HepG2 (cell line): ENCODE measurements around the gene SEC61A2. TPM values are rescaled to one million over a fixed set of nuclear protein-coding genes. Genes with fewer than 3 reads are reported as not detected.

Source experiments
- CHCHD3 ChIP-seq: sonication (generic); formaldehyde crosslinking; IDR thresholded peaks from 2 replicates; pipeline ENCODE4 v1.8.0; 2022; ENCODE audit warnings: mild to moderate bottlenecking, missing genetic modification reagents, moderate library complexity
- HOXA5 ChIP-seq: sonication (generic); formaldehyde crosslinking; IDR thresholded peaks from 2 replicates; pipeline ENCODE4 v1.4.0; 2020; ENCODE audit warnings: missing genetic modification reagents
- MED8 ChIP-seq: sonication (generic); formaldehyde crosslinking; IDR thresholded peaks from 2 replicates; pipeline ENCODE4 v1.8.1; 2023; ENCODE audit warnings: mild to moderate bottlenecking, missing genetic modification reagents; ENCODE audit not compliant: insufficient replicate concordance
- NCOR1 ChIP-seq: fragments of 200-600 bp; sonication (generic); IDR thresholded peaks from 2 replicates; pipeline ENCODE4 v1.7.0; 2017; ENCODE audit warnings: antibody characterized with exemption, low read length, borderline replicate concordance
- ONECUT2 ChIP-seq: sonication (generic); formaldehyde crosslinking; IDR thresholded peaks from 2 replicates; pipeline ENCODE4 v1.4.0; 2020; ENCODE audit warnings: missing genetic modification reagents
- SPEN ChIP-seq: sonication (generic); formaldehyde crosslinking; IDR thresholded peaks from 2 replicates; pipeline ENCODE4 v1.5.1; 2020; ENCODE audit warnings: low read depth, mild to moderate bottlenecking, missing genetic modification reagents
- TCF12 ChIP-seq, 2 experiments: fragments of 450-650 bp in 1 of 2; sonication (generic) in 1 of 2; formaldehyde crosslinking in 1 of 2; IDR thresholded peaks; 2 replicates each; pipeline versions ENCODE4 v1.6.1 to v1.8.0; 2017 to 2022; ENCODE audit warnings: antibody characterized with exemption in 1 of 2, mild to moderate bottlenecking in 1 of 2, missing genetic modification reagents in 1 of 2, moderate library complexity in 1 of 2
- TCF7L2 ChIP-seq: IDR thresholded peaks from 2 replicates; pipeline ENCODE4 v1.6.1; 2011; ENCODE audit warnings: mild to moderate bottlenecking, low read depth, low read length, moderate library complexity
- TOE1 ChIP-seq: sonication (generic); formaldehyde crosslinking; IDR thresholded peaks from 2 replicates; pipeline ENCODE4 v1.4.0; 2020; ENCODE audit warnings: mild to moderate bottlenecking, missing genetic modification reagents
- XRCC5 ChIP-seq: fragments of 200-400 bp; formaldehyde crosslinking; optimal IDR thresholded peaks from 2 replicates; pipeline ENCODE3; 2017; ENCODE audit warnings: mild to moderate bottlenecking, low read length
- ZHX1 ChIP-seq: sonication (generic); formaldehyde crosslinking; IDR thresholded peaks from 2 replicates; pipeline ENCODE4 v1.8.1; 2022; ENCODE audit warnings: low read depth, mild to moderate bottlenecking, missing genetic modification reagents
- ZNF430 ChIP-seq: sonication (generic); formaldehyde crosslinking; IDR thresholded peaks from 2 replicates; pipeline ENCODE4 v1.9.0; 2021; ENCODE audit warnings: mild to moderate bottlenecking, missing genetic modification reagents
- ZNF660 ChIP-seq: sonication (generic); formaldehyde crosslinking; IDR thresholded peaks from 2 replicates; pipeline ENCODE4 v1.5.1; 2020; ENCODE audit warnings: mild to moderate bottlenecking, low read depth, missing genetic modification reagents, borderline replicate concordance
- ZNF776 ChIP-seq: sonication (generic); formaldehyde crosslinking; IDR thresholded peaks from 2 replicates; pipeline ENCODE4 v1.4.0; 2020; ENCODE audit warnings: mild to moderate bottlenecking, missing genetic modification reagents
- polyA plus RNA-seq, 8 experiments: library from polyadenylated mRNA; depleted of rRNA in 3 of 8; stranded (reverse) in 7 of 8; unstranded in 1 of 8; fragments of >200 nt; fragmentation: Illumina TruSeq in 4 of 8; extraction: Trizol in 4 of 8; gene quantifications; 2 replicates each; pipeline versions ENCODE4 v1.2.1 to v1.2.3, GENCODE V29; 2011 to 2016; ENCODE audit warnings: low read depth in 4 of 8, missing spikeins in 1 of 8, mixed read lengths in 1 of 8; ENCODE audit not compliant: insufficient read depth in 1 of 8
- total RNA-seq, 5 experiments: library from RNA; depleted of rRNA; stranded (reverse); fragments of >200 nt; fragmentation: Illumina TruSeq; extraction: Trizol; gene quantifications; 2 replicates each; pipeline ENCODE4 v1.2.3, GENCODE V29; 2016; ENCODE audit warnings: low read depth in 1 of 5
- TF ChIP-seq, protein P1 (sequence below): IDR thresholded peaks from 2 replicates; pipeline ENCODE4 v1.6.1; 2012; ENCODE audit warnings: low read length, improper control_type of control experiment
- TF ChIP-seq, protein P2 (sequence below): sonication (generic); formaldehyde crosslinking; IDR thresholded peaks from 2 replicates; pipeline ENCODE4 v1.4.0; 2020; ENCODE audit warnings: missing genetic modification reagents, borderline replicate concordance
- TF ChIP-seq, protein P3 (sequence below): sonication (generic); formaldehyde crosslinking; IDR thresholded peaks from 2 replicates; pipeline ENCODE4 v1.8.1; 2023; ENCODE audit warnings: mild to moderate bottlenecking, missing genetic modification reagents, borderline replicate concordance
- TF ChIP-seq, protein P4 (sequence below): sonication (generic); formaldehyde crosslinking; IDR thresholded peaks from 2 replicates; pipeline ENCODE4 v1.4.0; 2020; ENCODE audit warnings: missing genetic modification reagents

The SEC61A2 gene
- total and polyA plus RNA-seq, 2 of the 13 experiments (the other 11 are each of a cell fraction or from before 2014, with no cell fraction given): 5.5 to 7.4 TPM

- TF ChIP-seq CHCHD3 (CRISPR knock-in tag): 0 out of 2 replicates have a peak, but pooled peaks have one; percentile 43
- TF ChIP-seq ZNF430 (CRISPR knock-in tag): peak; percentile 60; the same call in 1 of the 2 replicates
- TF ChIP-seq TCF7L2: no peak
- peak; percentile 62; the same call in 1 of the 2 replicates for TF ChIP-seq ZHX1 (CRISPR knock-in tag)
- TF ChIP-seq TCF12 (IDR thresholded peaks at IDR 0.05): no peak
- TF ChIP-seq TCF12 (CRISPR knock-in tag; IDR thresholded peaks at IDR 0.05): peak; percentile 71; the same call in 1 of the 2 replicates
- TF ChIP-seq, protein P1, sequence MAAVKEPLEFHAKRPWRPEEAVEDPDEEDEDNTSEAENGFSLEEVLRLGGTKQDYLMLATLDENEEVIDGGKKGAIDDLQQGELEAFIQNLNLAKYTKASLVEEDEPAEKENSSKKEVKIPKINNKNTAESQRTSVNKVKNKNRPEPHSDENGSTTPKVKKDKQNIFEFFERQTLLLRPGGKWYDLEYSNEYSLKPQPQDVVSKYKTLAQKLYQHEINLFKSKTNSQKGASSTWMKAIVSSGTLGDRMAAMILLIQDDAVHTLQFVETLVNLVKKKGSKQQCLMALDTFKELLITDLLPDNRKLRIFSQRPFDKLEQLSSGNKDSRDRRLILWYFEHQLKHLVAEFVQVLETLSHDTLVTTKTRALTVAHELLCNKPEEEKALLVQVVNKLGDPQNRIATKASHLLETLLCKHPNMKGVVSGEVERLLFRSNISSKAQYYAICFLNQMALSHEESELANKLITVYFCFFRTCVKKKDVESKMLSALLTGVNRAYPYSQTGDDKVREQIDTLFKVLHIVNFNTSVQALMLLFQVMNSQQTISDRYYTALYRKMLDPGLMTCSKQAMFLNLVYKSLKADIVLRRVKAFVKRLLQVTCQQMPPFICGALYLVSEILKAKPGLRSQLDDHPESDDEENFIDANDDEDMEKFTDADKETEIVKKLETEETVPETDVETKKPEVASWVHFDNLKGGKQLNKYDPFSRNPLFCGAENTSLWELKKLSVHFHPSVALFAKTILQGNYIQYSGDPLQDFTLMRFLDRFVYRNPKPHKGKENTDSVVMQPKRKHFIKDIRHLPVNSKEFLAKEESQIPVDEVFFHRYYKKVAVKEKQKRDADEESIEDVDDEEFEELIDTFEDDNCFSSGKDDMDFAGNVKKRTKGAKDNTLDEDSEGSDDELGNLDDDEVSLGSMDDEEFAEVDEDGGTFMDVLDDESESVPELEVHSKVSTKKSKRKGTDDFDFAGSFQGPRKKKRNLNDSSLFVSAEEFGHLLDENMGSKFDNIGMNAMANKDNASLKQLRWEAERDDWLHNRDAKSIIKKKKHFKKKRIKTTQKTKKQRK: no peak
- peak; percentile 58 for TF ChIP-seq XRCC5
- no peak; the same call in 1 of the 2 replicates for TF ChIP-seq TOE1 (CRISPR knock-in tag)
- TF ChIP-seq, protein P2, sequence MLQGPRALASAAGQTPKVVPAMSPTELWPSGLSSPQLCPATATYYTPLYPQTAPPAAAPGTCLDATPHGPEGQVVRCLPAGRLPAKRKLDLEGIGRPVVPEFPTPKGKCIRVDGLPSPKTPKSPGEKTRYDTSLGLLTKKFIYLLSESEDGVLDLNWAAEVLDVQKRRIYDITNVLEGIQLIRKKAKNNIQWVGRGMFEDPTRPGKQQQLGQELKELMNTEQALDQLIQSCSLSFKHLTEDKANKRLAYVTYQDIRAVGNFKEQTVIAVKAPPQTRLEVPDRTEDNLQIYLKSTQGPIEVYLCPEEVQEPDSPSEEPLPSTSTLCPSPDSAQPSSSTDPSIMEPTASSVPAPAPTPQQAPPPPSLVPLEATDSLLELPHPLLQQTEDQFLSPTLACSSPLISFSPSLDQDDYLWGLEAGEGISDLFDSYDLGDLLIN (CRISPR knock-in tag): no peak
- TF ChIP-seq ZNF660 (CRISPR knock-in tag): no peak
- TF ChIP-seq, protein P3, sequence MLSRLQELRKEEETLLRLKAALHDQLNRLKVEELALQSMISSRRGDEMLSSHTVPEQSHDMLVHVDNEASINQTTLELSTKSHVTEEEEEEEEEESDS (CRISPR knock-in tag): peak; percentile 17; the same call in 1 of the 2 replicates
- no peak for TF ChIP-seq HOXA5 (CRISPR knock-in tag)
- TF ChIP-seq, protein P4, sequence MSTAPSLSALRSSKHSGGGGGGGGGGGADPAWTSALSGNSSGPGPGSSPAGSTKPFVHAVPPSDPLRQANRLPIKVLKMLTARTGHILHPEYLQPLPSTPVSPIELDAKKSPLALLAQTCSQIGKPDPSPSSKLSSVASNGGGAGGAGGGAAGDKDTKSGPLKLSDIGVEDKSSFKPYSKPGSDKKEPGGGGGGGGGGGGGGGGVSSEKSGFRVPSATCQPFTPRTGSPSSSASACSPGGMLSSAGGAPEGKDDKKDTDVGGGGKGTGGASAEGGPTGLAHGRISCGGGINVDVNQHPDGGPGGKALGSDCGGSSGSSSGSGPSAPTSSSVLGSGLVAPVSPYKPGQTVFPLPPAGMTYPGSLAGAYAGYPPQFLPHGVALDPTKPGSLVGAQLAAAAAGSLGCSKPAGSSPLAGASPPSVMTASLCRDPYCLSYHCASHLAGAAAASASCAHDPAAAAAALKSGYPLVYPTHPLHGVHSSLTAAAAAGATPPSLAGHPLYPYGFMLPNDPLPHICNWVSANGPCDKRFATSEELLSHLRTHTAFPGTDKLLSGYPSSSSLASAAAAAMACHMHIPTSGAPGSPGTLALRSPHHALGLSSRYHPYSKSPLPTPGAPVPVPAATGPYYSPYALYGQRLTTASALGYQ (CRISPR knock-in tag): no peak; the same call in 1 of the 2 replicates
- peak; percentile 81 for TF ChIP-seq MED8 (CRISPR knock-in tag)
- TF ChIP-seq NCOR1: peak; percentile 70; the same call in 1 of the 2 replicates
- TF ChIP-seq ZNF776: peak; percentile 49
- no peak for TF ChIP-seq ONECUT2 (CRISPR knock-in tag)
- peak; percentile 88 for TF ChIP-seq SPEN (CRISPR knock-in tag)
Measured at GRCh38 chr10:12195603-12196506, 66.4 kb downstream of the SEC61A2 start, which contains the start of the genes CDC123 and NUDT5 (continued).
